ENCODE results near the gene LBX1.
"Not testable (repeated sequence)": the region's sequence is repeated elsewhere in the genome, so short reads cannot be mapped to it uniquely, and the experiment has no call there.

Gene LBX1

GRCh38 chr10:101202667-101203066 is 26.6 kb downstream of the LBX1 start:
- FAIRE-seq: not testable (repeated sequence)

GRCh38 chr10:101198326-101198977 is 30.8 kb downstream of the LBX1 start:
- not testable (repeated sequence) for FAIRE-seq

- no peak for FAIRE-seq
Observed at GRCh38 chr10:101195921-101196320, 33.3 kb downstream of the LBX1 start.

GRCh38 chr10:101189461-101190401 is 39.5 kb downstream of the LBX1 start:
- no peak for FAIRE-seq

- no peak for FAIRE-seq
Observed at GRCh38 chr10:101188942-101189341, 40.3 kb downstream of the LBX1 start.

- no peak for FAIRE-seq
Observed at GRCh38 chr10:101183458-101184183, 45.6 kb downstream of the LBX1 start.

GRCh38 chr10:101182936-101183335 is 46.3 kb downstream of the LBX1 start:
- no peak for FAIRE-seq
